Erythroblast (primary cell): ENCODE results near the gene RNF220.
A peak's percentile ranks its signal among the peaks of the same experiment; 100 is the strongest.

ENCODE experiments used
- DNase-seq, 2 experiments: peaks; one replicate each; lab custom pipeline; 2025; lab: John Stamatoyannopoulos, UW
- GATA1 ChIP-seq: IDR thresholded peaks from 2 replicates; pipeline ENCODE4 v1.6.1; 2011; ENCODE audit warnings: low read depth, mild to moderate bottlenecking, control low read depth, low read length, moderate library complexity
- POLR2A ChIP-seq: IDR thresholded peaks from 2 replicates; pipeline ENCODE4 v1.6.1; 2011; ENCODE audit warnings: mild to moderate bottlenecking, low read length

RNF220 gene

DNA sequence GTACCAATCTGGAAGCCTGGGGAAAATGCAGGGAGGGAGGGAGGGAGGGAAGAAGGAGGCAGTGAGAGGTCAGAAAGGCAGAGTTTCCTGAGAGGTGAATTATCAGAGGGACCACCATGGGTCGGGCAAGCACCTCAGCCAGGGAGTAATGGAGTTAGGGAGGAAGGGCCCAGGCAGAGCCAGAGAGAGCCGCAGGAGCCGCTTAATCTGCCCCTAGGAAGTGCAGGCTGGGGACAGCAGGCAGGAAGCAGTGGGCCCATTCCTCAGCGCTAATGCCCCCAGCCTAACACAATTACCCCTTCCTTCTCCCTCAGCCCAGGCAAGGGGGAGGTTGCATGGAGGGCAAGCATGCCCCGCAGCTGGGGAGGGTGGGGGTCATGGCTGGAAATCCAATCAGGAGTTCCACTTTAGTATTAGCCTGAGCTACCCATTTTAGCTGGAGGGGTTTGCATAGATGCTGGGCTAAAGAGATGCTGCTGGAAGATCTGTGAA lies 160.2 kb downstream of the RNF220 start:
- DNase-seq, result no peak
- TF ChIP-seq POLR2A (no peak), GATA1 (no peak)

DNA sequence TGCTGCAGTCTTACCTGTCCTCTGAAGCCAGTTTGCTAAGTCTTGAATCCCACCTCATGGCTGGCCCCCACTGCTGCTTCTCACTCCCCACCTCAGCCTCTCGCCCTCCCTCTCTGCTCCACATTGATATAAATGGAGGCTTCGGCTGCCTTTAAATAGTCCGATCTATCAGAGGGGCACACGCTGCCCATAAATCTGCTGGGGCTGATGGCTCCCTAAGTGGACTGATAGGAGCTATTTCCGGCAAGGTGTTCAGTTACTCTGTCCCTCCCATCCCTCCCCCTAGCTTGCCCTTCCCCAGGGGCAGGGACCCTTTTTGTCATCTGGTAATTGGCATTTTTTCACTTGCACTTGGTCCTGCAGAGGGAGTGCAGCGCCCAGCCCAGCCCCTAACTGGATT lies 160.8 kb downstream of the RNF220 start:
- TF ChIP-seq POLR2A (no peak), GATA1 (no peak)
- DNase-seq, result no peak

DNA sequence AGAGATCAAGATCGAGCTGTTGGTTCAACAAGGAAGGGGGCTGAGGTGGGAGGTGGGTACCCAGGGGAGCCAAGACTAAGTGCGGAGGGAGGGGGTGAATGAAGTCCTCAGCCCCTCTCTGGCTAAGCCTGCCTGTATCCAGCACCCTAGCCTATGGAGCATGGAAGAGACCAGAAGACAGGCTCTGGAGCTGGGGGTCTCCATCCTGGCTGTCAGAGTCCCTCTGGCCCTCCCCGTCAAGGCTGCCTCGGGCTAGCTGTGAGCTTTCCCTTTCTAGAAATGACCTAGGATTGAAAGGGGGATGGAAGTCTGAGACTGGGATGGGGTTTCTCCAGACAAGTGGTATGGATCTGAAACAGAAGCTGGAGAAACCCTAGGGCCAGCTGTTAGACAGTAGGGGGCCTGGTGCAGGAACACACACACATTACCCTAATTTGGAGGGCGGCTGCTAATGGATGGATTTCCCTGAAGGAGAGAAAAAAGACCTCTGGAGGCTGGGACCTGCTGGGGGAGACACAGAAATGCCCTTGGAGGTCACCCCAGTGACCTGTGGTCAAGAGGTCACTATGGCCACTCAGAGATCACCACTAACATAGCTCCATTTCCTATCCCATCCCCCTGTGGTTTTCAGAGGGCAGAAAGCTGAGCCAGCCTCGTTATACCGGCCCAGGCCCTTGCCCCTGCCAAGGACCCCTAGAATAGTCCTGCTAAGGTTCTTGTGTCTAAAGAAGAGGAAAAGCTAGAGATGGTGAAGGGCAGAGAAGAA lies 161.4 kb downstream of the RNF220 start:
- no peak for TF ChIP-seq POLR2A
- no peak for TF ChIP-seq GATA1
- no peak for DNase-seq

DNA sequence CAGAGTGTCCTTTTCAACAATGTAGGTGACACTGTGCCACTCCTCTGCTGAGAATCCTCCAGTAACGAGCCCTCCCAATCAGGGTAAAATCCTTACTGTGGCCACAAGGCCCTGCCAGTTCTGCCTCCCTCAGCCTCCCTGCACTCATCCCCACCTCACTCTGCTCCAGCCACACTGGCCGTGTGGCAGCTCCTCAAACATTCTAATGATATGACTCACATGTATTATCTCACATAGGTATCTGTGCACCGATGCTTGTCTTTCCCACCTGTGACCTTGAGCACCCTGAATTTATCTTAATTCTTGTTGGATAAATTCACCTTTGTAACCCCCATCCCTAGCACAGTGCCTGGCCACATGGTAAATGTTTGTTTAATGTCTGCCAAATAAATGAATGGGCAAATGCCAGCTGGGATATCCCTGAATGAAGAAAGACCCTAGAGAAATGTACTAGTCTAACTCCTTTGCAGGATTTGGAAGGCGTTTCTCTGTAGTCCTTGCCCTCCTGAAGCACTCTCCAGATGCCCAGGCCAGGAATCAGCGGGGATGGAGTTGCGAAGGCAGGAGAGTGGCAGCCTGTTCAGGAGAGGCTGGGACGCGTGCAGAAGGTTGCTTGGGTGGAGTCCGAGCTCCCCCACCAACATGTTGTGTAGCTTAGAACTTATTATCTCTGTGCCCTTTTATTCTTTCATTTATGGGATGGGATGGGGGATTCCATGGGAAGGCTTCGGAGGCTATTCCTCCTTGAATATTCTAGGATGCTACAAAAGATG lies 163.3 kb downstream of the RNF220 start:
- TF ChIP-seq GATA1 (no peak), POLR2A (no peak)
- no peak for DNase-seq

DNA sequence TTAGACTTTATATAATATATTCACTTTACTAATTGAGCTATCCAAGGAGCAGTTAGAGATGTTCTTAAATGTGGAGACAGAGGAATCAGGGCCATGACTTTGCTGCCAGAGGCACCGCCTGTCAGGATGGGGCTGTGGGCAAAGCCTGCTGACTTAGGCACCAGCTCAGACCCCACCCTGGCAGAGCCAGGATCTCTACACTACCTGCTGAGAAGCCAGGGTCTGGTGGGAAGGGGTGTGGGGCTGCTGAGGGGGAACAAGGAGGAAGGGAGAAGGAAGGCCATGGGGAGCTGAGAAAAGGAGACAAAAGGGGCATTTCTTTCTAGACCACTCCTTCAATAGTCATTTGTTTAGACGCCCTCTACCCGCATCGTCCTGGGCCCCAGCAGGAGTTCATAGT lies 164.4 kb downstream of the RNF220 start:
- no peak for TF ChIP-seq GATA1

DNA sequence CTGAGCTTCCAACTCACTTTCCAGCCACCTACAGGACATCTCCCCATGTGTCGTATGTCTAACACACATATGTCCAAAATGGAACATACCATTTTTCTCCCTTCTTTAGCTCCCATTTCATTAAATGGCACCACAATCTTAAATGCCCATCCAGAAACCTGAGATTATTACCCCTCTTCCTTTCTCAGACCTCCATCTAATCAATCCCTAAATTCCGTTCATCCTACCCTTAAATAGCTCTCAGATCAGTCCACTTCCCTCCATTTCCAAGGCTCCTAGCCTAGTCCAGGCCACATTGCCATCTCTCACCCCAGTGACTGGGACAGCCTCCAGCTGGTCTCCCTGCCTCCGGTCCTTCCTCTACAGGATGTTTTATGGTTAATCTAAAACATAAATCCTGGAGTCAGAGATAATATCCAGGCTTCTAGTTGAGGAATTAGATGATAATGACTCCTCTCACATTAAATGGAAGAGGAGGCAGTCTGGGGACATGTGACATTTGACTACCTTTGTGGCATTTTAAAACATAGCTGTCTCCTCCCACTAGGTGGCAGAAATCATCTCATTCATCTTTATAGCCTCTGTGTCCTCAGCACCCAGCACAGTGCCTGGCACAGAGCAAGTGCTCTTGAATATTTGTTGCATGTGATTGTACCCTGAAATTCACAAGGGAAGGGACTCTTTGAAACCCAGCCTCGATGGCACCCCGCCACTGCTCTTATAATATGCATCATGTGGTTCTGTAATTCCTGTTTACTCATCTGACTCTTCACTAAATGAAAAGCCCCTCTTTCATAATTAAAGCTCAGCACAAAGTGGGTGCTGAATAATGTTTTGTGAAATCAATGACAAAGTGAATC lies 166.9 kb downstream of the RNF220 start:
- no peak for TF ChIP-seq POLR2A
- TF ChIP-seq GATA1, result no peak
- peak; percentile 36 to 64 for DNase-seq

More for the DNA sequence above, 164.4 kb downstream of the RNF220 start:
- no peak for DNase-seq

DNA sequence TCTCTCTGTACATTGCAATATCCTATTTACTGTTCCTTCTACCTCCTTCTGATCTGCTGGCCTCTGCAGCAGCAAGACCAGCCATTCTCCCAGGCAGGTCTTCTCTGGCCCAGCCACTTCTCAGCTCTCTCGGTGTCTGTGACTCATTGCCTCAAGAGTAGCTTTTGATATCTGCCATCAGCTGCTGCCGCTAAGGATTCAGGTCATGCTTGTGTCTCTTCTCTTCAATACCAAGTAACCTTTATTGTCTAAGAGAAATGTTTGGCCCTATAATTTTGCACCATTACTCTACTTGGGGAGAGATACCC lies 167.5 kb downstream of the RNF220 start:
- no peak for DNase-seq
- no peak for TF ChIP-seq GATA1
- TF ChIP-seq POLR2A, result no peak

DNA sequence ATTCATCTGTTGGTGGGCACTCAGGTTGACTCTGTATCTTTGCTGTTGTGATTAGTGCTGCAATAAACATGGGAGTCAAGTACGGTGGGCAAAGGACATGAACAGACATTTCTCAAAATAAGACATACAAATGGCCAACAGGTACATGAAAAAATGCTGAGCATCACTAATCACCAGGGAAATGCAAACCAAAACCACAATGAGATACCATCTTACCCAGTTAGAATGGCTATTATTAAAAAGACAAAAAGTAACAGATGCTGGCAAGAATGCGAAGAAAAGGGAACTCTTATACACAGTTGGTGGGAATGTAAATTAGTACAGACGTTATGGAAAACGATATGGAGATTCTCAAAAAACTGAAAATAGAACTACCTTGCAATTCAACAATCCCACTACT lies 170.3 kb downstream of the RNF220 start:
- no peak for DNase-seq
- TF ChIP-seq POLR2A (no peak), GATA1 (no peak)

DNA sequence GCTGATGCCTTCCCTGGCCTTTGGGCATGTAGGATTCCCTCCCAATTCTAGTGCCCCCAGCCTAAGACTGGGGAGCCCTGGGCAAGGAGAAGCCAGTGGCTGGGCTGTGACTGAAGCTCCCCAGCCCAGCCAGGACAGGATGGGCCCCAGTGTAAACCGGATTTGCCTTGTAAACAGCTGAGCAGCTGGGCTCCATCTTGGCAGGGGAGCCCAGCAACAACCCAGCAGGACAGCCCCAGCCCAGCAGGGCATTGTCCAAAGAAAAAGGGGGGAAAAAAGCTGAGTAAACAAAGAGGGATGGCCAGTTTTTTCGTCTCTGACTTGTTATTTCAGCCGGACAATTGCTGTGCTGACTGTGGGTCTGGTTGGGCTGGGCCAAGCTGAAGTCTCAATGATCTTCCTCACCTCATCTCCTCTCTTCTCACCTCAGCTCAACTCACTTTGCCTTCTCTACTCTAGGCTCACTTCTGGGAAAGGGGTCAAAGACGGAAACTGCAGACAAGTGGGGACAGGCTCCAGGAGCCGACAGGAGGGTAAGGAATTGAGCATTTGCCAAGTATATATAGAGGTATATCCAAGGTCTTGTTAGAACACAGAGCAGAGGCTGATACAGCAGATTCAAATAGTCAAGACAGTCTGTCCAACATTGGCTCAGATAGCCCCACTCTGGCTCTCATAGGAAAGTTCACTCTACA lies 171.5 kb downstream of the RNF220 start:
- DNase-seq, result no peak
- no peak for TF ChIP-seq POLR2A
- no peak for TF ChIP-seq GATA1

DNA sequence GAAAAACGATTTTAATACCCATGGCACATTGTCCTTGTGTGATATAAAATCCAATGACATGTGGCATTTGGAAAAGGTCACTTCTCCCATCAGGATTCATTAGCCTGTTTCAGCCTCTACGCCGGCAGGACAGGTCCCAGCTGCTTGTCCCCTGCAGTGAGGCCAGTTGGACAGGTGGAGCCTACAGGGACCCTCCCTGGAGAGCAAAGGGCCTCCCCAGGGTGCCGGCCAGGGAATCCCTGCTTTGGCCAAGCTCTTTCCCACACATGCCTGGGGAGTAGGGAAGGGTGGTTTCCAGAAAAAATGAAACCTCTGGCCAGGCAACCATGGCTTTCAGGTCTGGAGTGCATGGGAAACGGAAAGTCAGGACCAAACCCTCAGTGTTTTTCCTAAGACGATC lies 176.2 kb downstream of the RNF220 start:
- no peak for TF ChIP-seq POLR2A

DNA sequence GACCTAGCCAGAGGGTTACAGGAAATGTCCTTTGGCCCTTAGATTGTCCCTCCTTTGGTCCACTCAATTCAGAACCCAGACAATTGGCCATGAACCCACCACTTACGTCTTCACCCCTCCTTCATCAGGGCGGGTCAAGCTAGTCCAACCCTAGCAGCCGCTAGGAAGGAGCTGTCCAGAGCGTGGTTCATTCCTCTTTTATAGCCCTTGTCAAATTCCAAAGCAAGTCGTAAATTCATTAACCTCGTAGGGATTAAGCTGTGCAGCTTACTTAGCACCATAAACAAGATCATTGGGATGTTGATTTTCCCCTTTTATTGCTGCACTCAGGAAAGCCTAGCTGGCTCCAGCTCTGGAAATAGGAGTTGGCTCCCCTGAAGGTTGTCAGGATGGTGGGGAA lies 179.1 kb downstream of the RNF220 start:
- DNase-seq, result no peak

More for the DNA sequence above, 176.2 kb downstream of the RNF220 start:
- no peak for DNase-seq

DNA sequence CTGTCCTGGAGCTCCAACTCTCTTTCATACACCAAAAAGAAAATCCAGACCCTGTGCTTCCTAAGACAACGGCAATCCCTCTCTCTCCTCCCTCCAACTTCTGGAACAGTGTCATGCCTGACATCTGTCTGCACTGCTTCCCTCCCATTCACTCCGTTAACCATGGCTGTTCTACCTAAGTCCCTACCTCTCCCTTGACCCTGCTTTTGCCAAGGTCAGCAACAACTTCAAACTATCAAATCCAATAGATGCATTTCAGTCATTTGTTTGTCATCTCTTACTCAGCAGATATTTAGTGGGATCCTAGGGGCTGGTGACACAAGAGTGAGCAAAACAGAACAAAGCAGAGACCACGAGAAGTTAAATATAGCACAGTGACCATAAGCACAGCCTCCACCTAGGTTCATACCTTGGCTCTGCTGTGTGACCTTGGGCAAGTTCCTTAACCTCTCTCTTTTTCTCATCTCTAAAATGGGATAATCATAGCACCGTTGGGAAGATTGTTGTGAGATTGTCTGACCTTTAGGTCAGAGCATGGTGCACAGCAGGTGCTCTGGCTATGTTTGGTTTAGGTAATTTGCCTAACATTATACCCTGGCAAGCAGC lies 180.4 kb downstream of the RNF220 start:
- no peak for TF ChIP-seq POLR2A
- no peak for TF ChIP-seq GATA1
- DNase-seq, result no peak

More for the DNA sequence above, 179.1 kb downstream of the RNF220 start:
- no peak for TF ChIP-seq GATA1
- no peak for TF ChIP-seq POLR2A
